ENCODE data around the gene TOR1A.

- no peak for TF ChIP-seq CTCF (IDR thresholded peaks at IDR 0.05; ENCODE audit: low read depth, low read length, poor library complexity, severe bottlenecking)
- no peak for TF ChIP-seq EZH2phosphoT487 (IDR thresholded peaks at IDR 0.05; ENCODE audit: borderline replicate concordance, low read length)
Measured at GRCh38 chr9:129781981-129782380, 42.0 kb downstream of the TOR1A start.
